Parietal lobe (tissue), 1 donor: Measurements from ENCODE around the gene ANAPC5. TPM values are rescaled to one million over a fixed set of nuclear protein-coding genes. Genes with fewer than 3 reads are reported as not detected.

Experiments
- total RNA-seq: library from RNA; depleted of rRNA; stranded (reverse); fragments of >200 nt; gene quantifications from one replicate; pipeline ENCODE4 v1.2.3, GENCODE V29; 2014

Gene ANAPC5, protein sequence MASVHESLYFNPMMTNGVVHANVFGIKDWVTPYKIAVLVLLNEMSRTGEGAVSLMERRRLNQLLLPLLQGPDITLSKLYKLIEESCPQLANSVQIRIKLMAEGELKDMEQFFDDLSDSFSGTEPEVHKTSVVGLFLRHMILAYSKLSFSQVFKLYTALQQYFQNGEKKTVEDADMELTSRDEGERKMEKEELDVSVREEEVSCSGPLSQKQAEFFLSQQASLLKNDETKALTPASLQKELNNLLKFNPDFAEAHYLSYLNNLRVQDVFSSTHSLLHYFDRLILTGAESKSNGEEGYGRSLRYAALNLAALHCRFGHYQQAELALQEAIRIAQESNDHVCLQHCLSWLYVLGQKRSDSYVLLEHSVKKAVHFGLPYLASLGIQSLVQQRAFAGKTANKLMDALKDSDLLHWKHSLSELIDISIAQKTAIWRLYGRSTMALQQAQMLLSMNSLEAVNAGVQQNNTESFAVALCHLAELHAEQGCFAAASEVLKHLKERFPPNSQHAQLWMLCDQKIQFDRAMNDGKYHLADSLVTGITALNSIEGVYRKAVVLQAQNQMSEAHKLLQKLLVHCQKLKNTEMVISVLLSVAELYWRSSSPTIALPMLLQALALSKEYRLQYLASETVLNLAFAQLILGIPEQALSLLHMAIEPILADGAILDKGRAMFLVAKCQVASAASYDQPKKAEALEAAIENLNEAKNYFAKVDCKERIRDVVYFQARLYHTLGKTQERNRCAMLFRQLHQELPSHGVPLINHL
- total RNA-seq: 234 TPM

DNA sequence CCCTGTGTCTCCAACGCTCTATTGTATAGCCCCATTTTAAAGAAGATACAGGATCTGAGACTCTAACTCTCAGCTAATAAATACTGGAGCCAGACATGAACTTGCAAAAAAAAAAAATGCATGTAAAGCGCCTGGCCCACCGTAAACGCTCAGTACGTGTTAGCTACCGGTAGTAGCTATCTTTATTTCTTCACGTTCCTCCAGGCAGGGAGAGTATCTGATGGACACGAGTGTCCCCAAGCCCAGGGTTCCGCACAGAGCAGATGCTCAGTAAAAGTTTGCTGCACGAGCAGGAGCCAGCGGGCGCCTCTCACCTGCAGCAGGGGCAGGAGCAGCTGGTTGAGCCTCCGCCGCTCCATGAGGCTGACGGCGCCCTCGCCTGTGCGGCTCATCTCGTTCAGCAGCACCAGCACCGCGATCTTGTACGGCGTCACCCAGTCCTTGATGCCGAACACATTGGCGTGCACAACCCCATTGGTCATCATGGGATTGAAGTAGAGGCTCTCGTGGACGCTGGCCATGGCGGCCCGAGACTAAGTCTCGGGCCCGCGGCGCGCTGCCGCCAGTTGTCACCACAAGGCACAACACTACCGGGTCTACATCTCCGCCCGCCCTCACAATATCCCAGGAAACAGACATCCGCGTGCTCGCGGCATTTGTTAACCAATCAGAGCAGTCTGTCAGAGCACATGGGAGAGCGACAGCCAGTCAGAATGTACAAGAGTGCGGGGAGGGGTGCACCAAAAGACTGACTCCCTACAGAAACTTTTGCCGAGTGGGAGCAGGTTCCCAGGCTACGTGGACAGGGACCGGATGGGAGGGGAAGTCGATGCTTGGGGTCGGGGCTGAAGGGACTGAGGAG, at the start of gene ANAPC5:
Gene ANAPC5 (minus strand): TSS at position 592 of the 862 bp plus-strand sequence. CDS start 71 bp downstream, at position 521.

DNA sequence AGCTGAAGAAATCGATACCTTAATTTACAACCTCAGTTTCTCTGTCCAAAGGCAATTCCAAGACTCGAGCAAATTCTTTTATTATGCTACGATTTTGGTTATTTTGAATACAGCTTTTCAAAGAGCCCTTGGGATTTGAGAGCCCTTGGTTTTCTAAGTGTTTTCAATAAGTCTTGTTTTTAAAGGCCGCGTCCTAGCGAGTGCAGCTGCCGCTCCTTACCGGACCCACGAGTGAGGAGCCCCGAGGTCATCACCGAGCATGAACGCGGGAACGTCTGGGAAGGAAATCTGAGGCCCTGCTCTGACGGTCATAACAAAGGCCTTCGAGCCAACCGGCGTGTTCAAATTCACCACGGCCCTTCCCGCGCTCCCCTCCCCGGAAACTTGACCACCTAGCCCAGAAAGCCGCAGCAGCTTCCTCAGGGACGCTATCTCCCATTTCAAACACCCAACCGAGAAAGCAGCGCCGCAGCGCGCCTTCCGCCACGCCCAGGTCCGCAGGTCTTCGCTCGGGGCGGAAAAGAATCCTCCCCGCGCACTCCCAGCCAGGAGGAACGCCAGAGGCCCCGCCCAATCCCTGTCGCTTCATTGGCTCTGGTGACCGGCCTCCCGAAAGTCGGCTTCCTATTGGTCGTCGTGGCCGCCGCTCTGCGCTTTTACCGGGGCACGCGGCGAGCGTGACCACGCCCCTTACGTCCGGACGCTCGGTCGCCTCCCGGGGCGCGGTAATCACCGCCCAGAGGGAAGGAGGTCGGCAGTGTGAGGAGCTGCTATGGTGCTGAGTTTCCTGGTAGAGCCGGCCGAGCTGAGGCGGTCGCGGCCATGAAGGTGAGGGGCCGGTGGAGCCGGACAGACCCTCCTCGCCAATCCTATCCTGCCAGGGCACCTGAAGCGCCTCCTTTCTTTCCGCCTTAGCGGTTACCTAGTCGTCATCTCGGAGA, 47.5 kb upstream of the ANAPC5 start, which contains the start of gene RNF34:
Gene RNF34 (plus strand): TSS at position 728 of the 941 bp plus-strand sequence. CDS start 95 bp downstream, at position 823.

DNA sequence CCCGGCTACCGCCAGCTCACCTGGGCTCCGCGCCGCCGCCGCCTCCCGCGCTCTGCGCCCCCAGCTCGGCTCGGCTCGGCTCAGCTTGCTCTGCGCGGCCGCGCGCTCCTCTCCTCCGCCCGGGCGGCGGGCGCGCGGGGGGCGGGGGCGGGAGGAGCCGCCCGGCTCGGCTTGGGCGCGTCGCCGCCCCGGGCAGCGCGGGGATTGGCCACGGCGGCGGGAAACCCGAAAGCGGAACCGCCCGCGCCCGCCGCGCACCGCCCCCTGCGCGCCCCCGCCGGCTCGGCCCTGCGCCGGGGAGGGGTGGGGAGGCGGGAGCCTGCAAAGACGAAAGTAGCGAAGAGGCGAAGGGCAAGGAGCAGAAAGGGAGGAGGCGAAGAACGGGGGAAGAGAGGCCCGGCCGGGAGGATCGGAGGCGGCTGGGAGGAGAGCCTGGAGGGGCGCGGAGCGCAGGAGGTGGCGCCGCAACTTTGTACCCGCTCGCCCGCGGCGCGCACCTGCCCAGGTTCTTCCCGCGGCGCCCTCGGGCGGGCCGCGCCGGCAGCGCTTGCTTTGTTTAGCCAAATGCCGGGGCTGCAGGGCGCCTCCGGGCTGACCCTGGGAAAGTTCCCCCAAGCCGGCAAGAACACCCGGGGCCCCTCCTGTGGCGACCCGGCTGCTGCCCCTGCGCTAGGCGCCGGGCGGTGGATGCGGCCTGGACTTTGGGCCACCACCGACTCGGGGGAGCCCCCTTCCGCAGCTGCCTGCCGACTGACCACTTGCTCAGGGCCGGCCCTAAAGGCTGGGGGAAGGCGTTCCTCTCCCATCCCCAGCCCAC, 55.4 kb downstream of the ANAPC5 start, which contains the start of gene CAMKK2:
Gene CAMKK2 (minus strand): TSS at position 92 of the 817 bp plus-strand sequence. CDS start 22,183 bp downstream, outside the sequence.

Other genes with a start within 250 kb of the ANAPC5 start
- 3.4 TPM for gene P2RX7, start 219.5 kb downstream of the ANAPC5 start, total RNA-seq
- gene P2RX4, start 142.3 kb downstream of the ANAPC5 start, total RNA-seq: 7.5 TPM
- gene CAMKK2, start 55.7 kb downstream of the ANAPC5 start, total RNA-seq: 53.8 TPM
- gene RNF34, start 47.7 kb upstream of the ANAPC5 start, total RNA-seq: 79.2 TPM
- gene KDM2B, start 228.6 kb upstream of the ANAPC5 start, total RNA-seq: 108 TPM